SJCRH30 (cell line): ENCODE measurements around the gene SLCO3A1. TPM values are rescaled to one million over a fixed set of nuclear protein-coding genes. Genes with fewer than 3 reads are reported as not detected.
"Not testable (repeated sequence)": the region's sequence is repeated elsewhere in the genome, so short reads cannot be mapped to it uniquely, and the experiment has no call there.

Source experiments
- DNase-seq, 2 experiments: peaks; one replicate each; pipeline ENCODE4 v3.0.0-alpha.2; 2015 to 2020
- H3K27ac ChIP-seq: fragments of 250-450 bp; sonication (Bioruptor Pico); 2 replicates; pipeline ENCODE4 v1.5.1; 2020; ENCODE audit warnings: mild to moderate bottlenecking, moderate library complexity
- H3K27me3 ChIP-seq: fragments of 250-450 bp; sonication (Bioruptor Pico); 2 replicates; pipeline ENCODE4 v1.5.1; 2020; ENCODE audit warnings: mild to moderate bottlenecking, moderate library complexity
- H3K36me3 ChIP-seq: fragments of 250-450 bp; sonication (Bioruptor Pico); 2 replicates; pipeline ENCODE4 v1.5.1; 2020; ENCODE audit warnings: mild to moderate bottlenecking, moderate library complexity
- H3K4me1 ChIP-seq: fragments of 250-450 bp; sonication (Bioruptor Pico); 2 replicates; pipeline ENCODE4 v1.5.1; 2020; ENCODE audit warnings: mild to moderate bottlenecking, moderate library complexity
- H3K4me3 ChIP-seq: fragments of 250-450 bp; sonication (Bioruptor Pico); 2 replicates; pipeline ENCODE4 v1.5.1; 2020; ENCODE audit warnings: mild to moderate bottlenecking, moderate library complexity
- H3K9me3 ChIP-seq: fragments of 250-450 bp; sonication (Bioruptor Pico); replicated peaks from 2 replicates; pipeline ENCODE4 v1.5.1; 2020; ENCODE audit warnings: mild to moderate bottlenecking, moderate library complexity
- total RNA-seq: library from RNA; depleted of rRNA; stranded (reverse); fragments of >200 nt; shearing (Covaris generic); gene quantifications from 2 replicates; pipeline ENCODE4 v1.2.3, GENCODE V29; 2014

The SLCO3A1 gene
- total RNA-seq, 1 experiment from 2014 or later, result 4.3 TPM

- no peaks in the 10 kb centered on the region for H3K36me3 ChIP-seq
- no peak overlapping the region for H3K27ac ChIP-seq
- no peak for DNase-seq
- no peak overlapping the region for H3K4me3 ChIP-seq
- H3K9me3 ChIP-seq, result no peaks in the 10 kb centered on the region
- H3K27me3 ChIP-seq, result no peaks in the 10 kb centered on the region
- H3K4me1 ChIP-seq, result no peaks in the 10 kb centered on the region
These were observed 99.9 kb downstream of the SLCO3A1 start for GRCh38 chr15:91953432-91953831.

- DNase-seq, result no peak
- Histone ChIP-seq H3K36me3 (no peaks in the 10 kb centered on the region), H3K4me1 (no peaks in the 10 kb centered on the region), H3K4me3 (no peak overlapping the region), H3K9me3 (no peaks in the 10 kb centered on the region), H3K27ac (no peak overlapping the region), H3K27me3 (no peaks in the 10 kb centered on the region)
These were observed 100.8 kb downstream of the SLCO3A1 start for GRCh38 chr15:91954292-91954691.

- Histone ChIP-seq H3K27me3 (no peaks in the 10 kb centered on the region), H3K27ac (no peak overlapping the region), H3K9me3 (no peaks in the 10 kb centered on the region), H3K36me3 (no peaks in the 10 kb centered on the region), H3K4me1 (no peaks in the 10 kb centered on the region), H3K4me3 (no peak overlapping the region)
- DNase-seq, result no peak
These were observed 102.7 kb downstream of the SLCO3A1 start for GRCh38 chr15:91956026-91956723.

DNA sequence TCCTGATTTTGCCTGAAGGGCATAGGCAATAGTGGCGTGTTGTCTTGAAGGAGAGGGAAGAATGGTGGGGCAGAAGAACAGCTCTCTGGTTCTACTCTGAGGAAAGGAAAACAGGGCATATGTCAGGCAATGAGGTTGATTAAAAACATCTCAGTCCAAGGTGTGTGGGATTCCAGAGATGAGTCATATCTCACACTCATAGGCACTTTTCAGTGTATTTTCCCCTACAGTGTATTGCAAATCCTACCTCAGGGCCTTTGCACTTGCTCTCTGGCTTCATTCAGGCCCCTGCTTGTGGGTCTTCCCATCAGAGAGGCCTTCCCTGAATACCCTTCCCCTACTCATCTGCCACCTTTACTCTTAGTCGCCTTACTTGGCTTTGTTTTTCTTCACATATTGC is 107.8 kb downstream of the SLCO3A1 start:
- Histone ChIP-seq H3K4me3 (no peak overlapping the region), H3K36me3 (no peaks in the 10 kb centered on the region), H3K4me1 (no peaks in the 10 kb centered on the region), H3K9me3 (0 out of 2 replicates have a peak, but pooled peaks cover 3% of the 10 kb centered on the region), H3K27me3 (no peaks in the 10 kb centered on the region), H3K27ac (no peak overlapping the region)
- DNase-seq, result no peak

- H3K36me3 ChIP-seq, H3K4me3 ChIP-seq, DNase-seq: not testable (repeated sequence)
These were observed 110.2 kb downstream of the SLCO3A1 start for GRCh38 chr15:91963747-91964146.

GRCh38 chr15:91965501-91966193 is 112.1 kb downstream of the SLCO3A1 start:
- 0 out of 2 replicates have a peak, but pooled peaks cover 3% of the 10 kb centered on the region for H3K9me3 ChIP-seq
- no peaks in the 10 kb centered on the region for H3K36me3 ChIP-seq
- H3K27me3 ChIP-seq, result no peaks in the 10 kb centered on the region
- no peak overlapping the region for H3K27ac ChIP-seq
- no peak for DNase-seq
- H3K4me3 ChIP-seq, result no peak overlapping the region
- no peaks in the 10 kb centered on the region for H3K4me1 ChIP-seq

More at GRCh38 chr15:91963747-91964146, 110.2 kb downstream of the SLCO3A1 start:
- H3K4me1 ChIP-seq, H3K9me3 ChIP-seq, H3K27me3 ChIP-seq, H3K27ac ChIP-seq: not testable (repeated sequence)

- Histone ChIP-seq H3K4me1 (no peaks in the 10 kb centered on the region), H3K27ac (no peak overlapping the region), H3K36me3 (no peaks in the 10 kb centered on the region), H3K27me3 (no peaks in the 10 kb centered on the region), H3K4me3 (no peak overlapping the region), H3K9me3 (0 out of 2 replicates have a peak, but pooled peaks cover 3% of the 10 kb centered on the region)
- no peak for DNase-seq
These were observed 112.7 kb downstream of the SLCO3A1 start for GRCh38 chr15:91966194-91966552.

DNA sequence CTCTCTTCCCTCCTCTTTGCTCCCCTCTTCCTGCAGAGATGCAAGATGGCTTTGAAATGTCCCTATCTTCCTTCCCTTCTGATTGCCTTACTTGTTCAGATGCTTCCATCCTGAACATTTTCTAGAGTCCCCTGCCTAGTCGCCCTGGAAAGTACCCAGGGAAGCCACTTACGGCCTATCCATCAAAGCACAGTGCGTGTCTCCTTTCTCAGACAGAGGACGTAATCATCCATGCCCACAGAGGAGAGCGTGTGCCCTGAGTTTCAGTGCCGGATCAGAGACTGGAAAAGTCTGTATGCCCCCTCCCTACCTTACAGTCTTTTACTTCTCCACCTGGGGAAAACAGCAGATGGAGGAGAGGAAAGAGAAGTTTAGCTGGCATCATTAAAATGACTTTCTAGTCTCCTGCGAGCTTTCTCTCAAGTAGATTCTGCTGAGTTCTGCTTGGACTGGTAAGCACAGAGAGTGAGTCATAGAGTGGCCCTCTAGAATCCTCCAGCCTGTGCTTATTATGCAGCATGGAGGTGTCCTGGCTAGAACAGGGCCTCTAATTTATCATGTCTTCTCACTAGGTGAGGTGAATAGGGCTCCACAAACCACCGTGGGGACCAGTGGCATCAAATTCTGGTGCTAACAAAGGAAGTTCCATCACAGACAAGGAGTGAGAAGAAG is 114.6 kb downstream of the SLCO3A1 start:
- no peak for DNase-seq
- Histone ChIP-seq H3K4me3 (no peak overlapping the region), H3K27me3 (no peaks in the 10 kb centered on the region), H3K36me3 (no peaks in the 10 kb centered on the region), H3K27ac (no peak overlapping the region), H3K9me3 (0 out of 2 replicates have a peak, but pooled peaks cover 3% of the 10 kb centered on the region), H3K4me1 (no peaks in the 10 kb centered on the region)

- Histone ChIP-seq H3K4me1 (no peaks in the 10 kb centered on the region), H3K27ac (no peak overlapping the region), H3K36me3 (no peaks in the 10 kb centered on the region), H3K9me3 (0 out of 2 replicates have a peak, but pooled peaks cover 3% of the 10 kb centered on the region), H3K27me3 (no peaks in the 10 kb centered on the region), H3K4me3 (no peak overlapping the region)
- no peak for DNase-seq
These were observed 115.1 kb downstream of the SLCO3A1 start for GRCh38 chr15:91968610-91969009.

DNA sequence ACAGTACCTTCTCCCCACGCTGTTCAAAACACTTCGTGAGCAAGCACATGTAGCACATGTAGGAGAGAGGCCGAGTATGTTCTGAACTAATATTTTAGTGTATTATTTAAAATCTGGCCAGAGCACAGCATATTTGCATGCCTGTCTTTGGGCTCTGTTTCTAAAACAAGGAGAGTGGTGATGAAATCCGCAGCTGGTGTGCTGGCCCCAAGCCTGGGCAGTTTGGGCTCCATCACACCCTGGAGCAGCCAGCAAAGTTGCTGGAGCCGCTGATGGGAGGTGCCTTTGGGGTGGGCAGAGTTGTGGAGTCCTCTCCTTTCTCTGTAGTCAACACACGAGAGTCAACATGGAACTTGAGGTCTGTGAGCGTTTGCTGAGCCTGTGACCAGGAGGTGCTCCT is 116.6 kb downstream of the SLCO3A1 start:
- Histone ChIP-seq H3K4me1 (no peaks in the 10 kb centered on the region), H3K4me3 (no peak overlapping the region), H3K36me3 (no peaks in the 10 kb centered on the region), H3K27me3 (no peaks in the 10 kb centered on the region), H3K9me3 (no peaks in the 10 kb centered on the region), H3K27ac (no peak overlapping the region)
- DNase-seq, result no peak

DNA sequence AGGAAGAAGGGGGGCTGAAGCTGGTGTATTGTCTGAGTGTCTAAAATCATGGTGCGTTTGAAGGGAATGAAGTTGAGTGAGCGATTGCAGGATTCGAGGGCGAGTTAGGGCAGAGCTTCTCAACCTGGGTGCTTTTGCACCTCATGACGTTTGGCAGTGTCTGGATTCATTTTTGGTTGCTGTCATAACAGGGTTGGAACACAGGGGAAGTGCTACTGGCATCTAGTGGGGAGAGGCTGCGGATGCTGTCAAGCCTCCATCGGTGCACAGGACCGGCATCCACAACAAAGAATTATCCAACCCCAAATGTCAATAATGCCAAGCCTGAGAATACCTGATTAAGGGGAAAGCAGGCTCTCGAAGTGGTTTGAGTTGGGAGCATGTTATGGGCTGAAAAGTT is 120.0 kb downstream of the SLCO3A1 start:
- no peak for DNase-seq
- Histone ChIP-seq H3K27ac (no peak overlapping the region), H3K4me1 (no peaks in the 10 kb centered on the region), H3K36me3 (no peaks in the 10 kb centered on the region), H3K9me3 (no peaks in the 10 kb centered on the region), H3K27me3 (no peaks in the 10 kb centered on the region), H3K4me3 (no peak overlapping the region)

DNA sequence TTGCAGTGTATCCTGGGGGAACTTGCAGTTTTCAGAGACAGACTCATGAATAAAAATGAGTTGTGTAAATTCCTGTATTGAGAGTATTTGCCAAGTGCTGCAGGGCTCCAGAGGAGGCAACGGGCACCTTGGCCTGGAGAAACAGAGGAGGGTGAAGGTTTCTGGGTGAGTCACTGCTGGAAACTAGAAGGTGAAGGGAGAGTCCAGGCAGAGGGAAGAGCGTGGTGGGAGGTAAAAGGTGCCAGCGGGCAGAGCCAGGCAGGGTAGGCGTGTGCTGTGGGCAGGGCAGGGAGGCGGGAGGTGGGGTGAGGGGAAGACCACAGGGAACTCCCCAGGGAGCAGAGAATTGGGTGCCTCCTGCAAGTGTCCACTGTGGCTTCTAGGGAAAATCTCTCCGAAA is 120.8 kb downstream of the SLCO3A1 start:
- Histone ChIP-seq H3K9me3 (no peaks in the 10 kb centered on the region), H3K4me1 (no peaks in the 10 kb centered on the region), H3K27me3 (no peaks in the 10 kb centered on the region), H3K27ac (no peak overlapping the region), H3K4me3 (no peak overlapping the region), H3K36me3 (no peaks in the 10 kb centered on the region)
- no peak for DNase-seq

- H3K4me1 ChIP-seq, result no peaks in the 10 kb centered on the region
- H3K27me3 ChIP-seq, result no peaks in the 10 kb centered on the region
- no peak for DNase-seq
- no peaks in the 10 kb centered on the region for H3K36me3 ChIP-seq
- H3K9me3 ChIP-seq, result no peaks in the 10 kb centered on the region
- H3K4me3 ChIP-seq, result no peak overlapping the region
- no peak overlapping the region for H3K27ac ChIP-seq
These were observed 121.9 kb downstream of the SLCO3A1 start for GRCh38 chr15:91975241-91975978.

- Histone ChIP-seq H3K27me3 (no peaks in the 10 kb centered on the region), H3K4me3 (no peak overlapping the region), H3K9me3 (no peaks in the 10 kb centered on the region), H3K36me3 (no peaks in the 10 kb centered on the region), H3K27ac (no peak overlapping the region), H3K4me1 (no peaks in the 10 kb centered on the region)
- no peak for DNase-seq
These were observed 123.5 kb downstream of the SLCO3A1 start for GRCh38 chr15:91976966-91977365.
